GM12878 (cell line): ENCODE results near the gene SIRPD. TPM values are rescaled to one million over a fixed set of nuclear protein-coding genes. Genes with fewer than 3 reads are reported as not detected.

Experiments
- CBX5 ChIP-seq: sonication (generic); IDR thresholded peaks from 2 replicates; pipeline ENCODE4 v1.6.1; 2016; ENCODE audit warnings: low read depth, moderate library complexity, mild to moderate bottlenecking, inconsistent platforms
- CUX1 ChIP-seq: IDR thresholded peaks from 2 replicates; pipeline ENCODE4 v1.6.1; 2012; ENCODE audit warnings: improper control_type of control experiment, low read depth, low read length; ENCODE audit not compliant: insufficient replicate concordance
- EP300 ChIP-seq, 2 experiments: fragments of 150-350 bp in 1 of 2; IDR thresholded peaks; 2 replicates each; pipeline ENCODE4 v1.6.1; 2011 to 2012; ENCODE audit warnings: low read depth in 2 of 2, low read length in 2 of 2, borderline replicate concordance in 1 of 2, improper control_type of control experiment in 1 of 2, inconsistent platforms in 1 of 2; ENCODE audit not compliant: control insufficient read depth in 1 of 2
- ESRRA ChIP-seq: IDR thresholded peaks from 2 replicates; pipeline ENCODE4 v1.6.1; 2012; ENCODE audit warnings: mild to moderate bottlenecking, low read length, improper control_type of control experiment
- FOS ChIP-seq: IDR thresholded peaks from 3 replicates; pipeline ENCODE4 v1.6.1; 2011; ENCODE audit warnings: borderline replicate concordance; ENCODE audit not compliant: insufficient read length; ENCODE audit errors: extremely low read depth
- IRF5 ChIP-seq: fragments of 450-650 bp; IDR thresholded peaks from 2 replicates; pipeline ENCODE4 v1.6.1; 2017; ENCODE audit warnings: borderline replicate concordance
- NFYB ChIP-seq: IDR thresholded peaks from 2 replicates; pipeline ENCODE4 v1.6.1; 2011; ENCODE audit warnings: low read depth, mild to moderate bottlenecking, low read length, improper control_type of control experiment, moderate library complexity; ENCODE audit not compliant: insufficient read depth
- NR2C1 ChIP-seq: fragments of 450-650 bp; IDR thresholded peaks from 2 replicates; pipeline ENCODE4 v1.6.1; 2017; ENCODE audit warnings: antibody characterized with exemption, mild to moderate bottlenecking, moderate library complexity
- NR2F1 ChIP-seq: fragments of 450-650 bp; conservative IDR thresholded peaks from 2 replicates; pipeline ENCODE4 v1.6.1; 2017; ENCODE audit warnings: mild to moderate bottlenecking
- POLR2AphosphoS5 ChIP-seq: IDR thresholded peaks from 2 replicates; pipeline ENCODE4 v1.6.1; 2011; ENCODE audit warnings: mild to moderate bottlenecking, low read length, inconsistent platforms
- REST ChIP-seq: IDR thresholded peaks from 2 replicates; pipeline ENCODE4 v1.6.1; 2012; ENCODE audit warnings: mild to moderate bottlenecking, low read depth, low read length
- SMAD5 ChIP-seq: IDR thresholded peaks from 2 replicates; pipeline ENCODE4 v1.6.1; 2016; ENCODE audit warnings: antibody characterized with exemption, low read depth
- TBL1XR1 ChIP-seq: IDR thresholded peaks from 2 replicates; pipeline ENCODE4 v1.6.1; 2012; ENCODE audit warnings: low read depth, low read length, improper control_type of control experiment
- polyA plus RNA-seq, 11 experiments: library from polyadenylated mRNA; depleted of rRNA in 4 of 11; unstranded in 6 of 11; stranded (reverse) in 5 of 11; fragments of >200 nt; fragmentation: Nextera tagmentation in 4 of 11; fragmentation: Illumina TruSeq in 1 of 11; extraction: Ambion mirVana in 4 of 11; extraction: Trizol in 1 of 11; gene quantifications; 1 replicate in 1 of 11; 2 replicates in 10 of 11; pipeline versions ENCODE4 v1.2.1 to v1.2.3, GENCODE V29; 2011 to 2016; ENCODE audit warnings: inconsistent platforms in 2 of 11, missing spikeins in 2 of 11, low read depth in 1 of 11
- total RNA-seq, 4 experiments: library from RNA; depleted of rRNA in 3 of 4; stranded (reverse); fragments of >200 nt in 3 of 4; fragmentation: Illumina TruSeq in 1 of 4; extraction: Trizol in 1 of 4; gene quantifications; 2 replicates each; pipeline versions ENCODE4 v1.2.1 to v1.2.3, GENCODE V29; 2013 to 2021
- TF ChIP-seq, protein P1 (sequence below): fragments of 450-650 bp; IDR thresholded peaks from 2 replicates; pipeline ENCODE4 v1.6.1; 2017; ENCODE audit warnings: mild to moderate bottlenecking, low read depth, inconsistent platforms; ENCODE audit not compliant: poor library complexity, severe bottlenecking
- TF ChIP-seq, protein P2 (sequence below): fragments of 450-650 bp; IDR thresholded peaks from 2 replicates; pipeline ENCODE4 v1.6.1; 2016; ENCODE audit warnings: mild to moderate bottlenecking

Gene SIRPD
- total and polyA plus RNA-seq, 10 of the 15 experiments (the other 5 are each of a cell fraction or from before 2014, with no cell fraction given) = 0.10 to 1.6 (median 0.88) TPM

GRCh38 chr20:1524004-1524403, 33.5 kb downstream of the SIRPD start (continued):
- TF ChIP-seq REST (no peak), POLR2AphosphoS5 (no peak), TBL1XR1 (no peak), CBX5 (no peak), FOS (no peak), NR2C1 (no peak), EP300 (IDR thresholded peaks at IDR 0.05; ENCODE audit: borderline replicate concordance in 1 of 2, control insufficient read depth in 1 of 2, low read depth in 2 of 2, low read length in 2 of 2) (peak; percentile 59 to 65; a peak in 2 of 4 replicates), NR2F1 (no peak), CUX1 (no peak), ESRRA (no peak), NFYB (peak; percentile 47; the same call in 1 of the 2 replicates), IRF5 (no peak), SMAD5 (no peak)
- TF ChIP-seq, protein P1, sequence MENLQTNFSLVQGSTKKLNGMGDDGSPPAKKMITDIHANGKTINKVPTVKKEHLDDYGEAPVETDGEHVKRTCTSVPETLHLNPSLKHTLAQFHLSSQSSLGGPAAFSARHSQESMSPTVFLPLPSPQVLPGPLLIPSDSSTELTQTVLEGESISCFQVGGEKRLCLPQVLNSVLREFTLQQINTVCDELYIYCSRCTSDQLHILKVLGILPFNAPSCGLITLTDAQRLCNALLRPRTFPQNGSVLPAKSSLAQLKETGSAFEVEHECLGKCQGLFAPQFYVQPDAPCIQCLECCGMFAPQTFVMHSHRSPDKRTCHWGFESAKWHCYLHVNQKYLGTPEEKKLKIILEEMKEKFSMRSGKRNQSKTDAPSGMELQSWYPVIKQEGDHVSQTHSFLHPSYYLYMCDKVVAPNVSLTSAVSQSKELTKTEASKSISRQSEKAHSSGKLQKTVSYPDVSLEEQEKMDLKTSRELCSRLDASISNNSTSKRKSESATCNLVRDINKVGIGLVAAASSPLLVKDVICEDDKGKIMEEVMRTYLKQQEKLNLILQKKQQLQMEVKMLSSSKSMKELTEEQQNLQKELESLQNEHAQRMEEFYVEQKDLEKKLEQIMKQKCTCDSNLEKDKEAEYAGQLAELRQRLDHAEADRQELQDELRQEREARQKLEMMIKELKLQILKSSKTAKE = peak; percentile 33
- TF ChIP-seq, protein P2, sequence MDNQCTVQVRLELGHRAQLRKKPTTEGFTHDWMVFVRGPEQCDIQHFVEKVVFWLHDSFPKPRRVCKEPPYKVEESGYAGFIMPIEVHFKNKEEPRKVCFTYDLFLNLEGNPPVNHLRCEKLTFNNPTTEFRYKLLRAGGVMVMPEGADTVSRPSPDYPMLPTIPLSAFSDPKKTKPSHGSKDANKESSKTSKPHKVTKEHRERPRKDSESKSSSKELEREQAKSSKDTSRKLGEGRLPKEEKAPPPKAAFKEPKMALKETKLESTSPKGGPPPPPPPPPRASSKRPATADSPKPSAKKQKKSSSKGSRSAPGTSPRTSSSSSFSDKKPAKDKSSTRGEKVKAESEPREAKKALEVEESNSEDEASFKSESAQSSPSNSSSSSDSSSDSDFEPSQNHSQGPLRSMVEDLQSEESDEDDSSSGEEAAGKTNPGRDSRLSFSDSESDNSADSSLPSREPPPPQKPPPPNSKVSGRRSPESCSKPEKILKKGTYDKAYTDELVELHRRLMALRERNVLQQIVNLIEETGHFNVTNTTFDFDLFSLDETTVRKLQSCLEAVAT = no peak
